OCI-LY7 (cell line): ENCODE measurements around the gene ZFYVE28.

Experiments
- CTCF ChIP-seq: fragments of 200-600 bp; sonication (generic); conservative IDR thresholded peaks from 2 replicates; pipeline ENCODE4 v1.5.1; 2014; ENCODE audit warnings: mild to moderate bottlenecking, antibody characterized with exemption, low read length, moderate library complexity, mixed read lengths
- EZH2phosphoT487 ChIP-seq: fragments of 200-600 bp; sonication (generic); IDR thresholded peaks from 2 replicates; pipeline ENCODE4 v1.6.1; 2018; ENCODE audit warnings: low read depth, borderline replicate concordance, mild to moderate bottlenecking, mixed run types, antibody characterized with exemption, low read length, moderate library complexity, mixed read lengths

- 0 out of 2 replicates have a peak, but pooled peaks have one; percentile 17 for TF ChIP-seq CTCF
- TF ChIP-seq EZH2phosphoT487 = no peak
Measured at GRCh38 chr4:2462992-2463762, 44.7 kb upstream of the ZFYVE28 start.
